Activated CD4-positive, alpha-beta T cell treated with anti-CD3 and anti-CD28 coated beads, Interleukin-2, amount 50 U/mL, for 24 hours (primary cell): ENCODE data around the gene RDH13.
"Not testable (repeated sequence)": the region's sequence is repeated elsewhere in the genome, so short reads cannot be mapped to it uniquely, and the experiment has no call there.

Experiments
- DNase-seq, 2 donors: peaks; one replicate each; pipeline ENCODE4 v3.0.0-alpha.2; 2020; ENCODE audit warnings: low read depth in 1 of 2, low spot score in 1 of 2

Gene RDH13

DNA sequence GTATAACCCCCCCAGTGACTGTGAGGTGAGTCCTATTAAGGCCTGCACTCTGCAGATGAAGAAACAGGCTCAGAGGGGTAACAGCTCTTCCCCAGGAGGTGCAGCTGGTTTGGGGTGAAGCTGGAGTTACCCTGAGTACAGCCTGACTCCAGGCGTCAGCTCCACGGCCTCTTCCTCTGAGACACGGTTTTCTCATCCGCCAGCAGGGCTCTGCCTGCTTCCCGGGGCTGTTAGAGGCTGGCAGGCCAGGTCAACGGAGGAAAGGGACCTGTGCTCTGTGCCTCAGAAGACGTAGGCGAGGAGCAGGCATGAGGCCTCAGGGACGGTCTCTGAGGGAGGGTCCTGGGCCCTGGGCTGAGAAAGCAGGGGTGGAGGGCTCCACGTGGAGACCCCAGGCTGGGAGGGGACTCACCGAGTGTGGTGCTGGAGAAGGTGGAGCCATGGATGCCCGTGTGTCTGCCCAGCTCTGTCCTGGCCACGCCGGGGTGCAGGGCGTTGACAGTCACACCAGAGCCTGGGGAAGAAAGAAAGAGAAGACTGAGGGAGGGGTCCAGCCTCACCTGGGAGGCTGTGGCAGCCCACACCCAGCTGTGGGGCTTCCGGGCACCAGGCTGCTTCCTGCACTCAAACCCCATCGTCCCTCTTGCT lies 15.8 kb downstream of the RDH13 start:
- DNase-seq: no peak

DNA sequence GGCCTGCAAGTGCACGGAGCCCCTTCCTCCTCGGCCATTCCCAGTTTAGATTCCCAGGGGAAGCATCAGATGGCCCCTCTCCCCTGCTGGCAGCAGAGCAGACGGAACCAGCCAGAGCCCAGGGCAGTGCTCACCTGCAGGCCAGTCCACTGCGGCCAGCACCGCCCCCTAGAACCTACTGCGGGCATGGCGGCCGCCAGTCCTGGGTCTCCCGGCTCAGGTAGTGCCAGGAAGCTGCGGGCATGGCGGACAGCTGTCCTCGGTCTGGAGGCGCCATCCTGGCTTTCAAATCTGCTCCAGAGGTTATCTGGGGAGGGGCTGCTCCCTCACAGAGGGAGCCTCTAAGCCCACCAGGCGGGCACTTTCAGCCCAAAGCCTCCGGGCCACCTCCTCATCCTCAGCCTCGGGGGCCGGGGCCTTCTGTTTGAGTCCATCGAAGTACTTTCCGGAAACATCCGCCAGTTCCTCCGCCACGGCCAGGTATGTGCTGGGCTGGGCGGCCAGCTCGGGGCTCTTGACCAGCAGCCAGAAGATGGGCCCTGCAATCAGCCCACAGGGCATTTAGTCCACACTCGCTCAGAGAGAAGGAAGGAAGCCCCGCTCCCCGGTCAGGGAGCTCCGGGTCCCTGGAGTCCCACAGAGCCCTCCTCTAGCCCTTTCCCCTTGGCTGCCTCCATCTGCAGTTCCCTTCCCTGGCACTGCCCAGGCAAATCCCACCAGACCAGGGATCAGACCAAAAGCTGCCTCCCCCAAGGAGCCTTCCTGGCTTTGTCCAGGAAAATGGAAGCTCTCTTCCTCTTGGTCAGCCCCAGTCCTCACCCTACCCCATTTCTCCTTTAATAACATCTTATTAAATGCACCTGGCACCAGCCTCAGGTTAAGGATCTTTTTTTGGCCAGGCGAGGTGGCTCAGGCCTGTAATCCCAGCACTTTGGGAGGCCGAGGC lies 17.9 kb downstream of the RDH13 start:
- no peak for DNase-seq

DNA sequence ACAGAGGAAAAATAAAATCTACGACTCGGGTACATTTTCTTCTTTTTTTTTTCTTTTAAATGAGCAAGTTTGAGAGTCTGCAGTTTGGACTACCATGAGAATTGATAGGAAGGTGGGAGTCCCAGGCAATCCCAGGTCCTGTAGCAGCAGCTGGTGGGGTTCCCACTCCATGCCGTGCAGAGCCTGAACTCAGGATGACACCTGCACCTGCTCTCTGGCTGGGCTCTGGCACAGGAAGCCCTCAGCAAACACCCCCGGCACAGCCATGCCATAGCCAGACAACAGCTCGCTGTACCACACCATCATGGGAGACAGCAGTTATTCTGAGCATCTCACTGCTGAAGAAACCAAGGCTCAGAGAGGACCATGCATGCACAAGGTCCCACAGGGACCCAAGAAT lies 18.7 kb downstream of the RDH13 start:
- DNase-seq: no peak

GRCh38 chr19:55042688-55043087 lies 20.3 kb downstream of the RDH13 start:
- DNase-seq: no peak

- DNase-seq: no peak
Observed at GRCh38 chr19:55042344-55042678, 20.6 kb downstream of the RDH13 start.

DNA sequence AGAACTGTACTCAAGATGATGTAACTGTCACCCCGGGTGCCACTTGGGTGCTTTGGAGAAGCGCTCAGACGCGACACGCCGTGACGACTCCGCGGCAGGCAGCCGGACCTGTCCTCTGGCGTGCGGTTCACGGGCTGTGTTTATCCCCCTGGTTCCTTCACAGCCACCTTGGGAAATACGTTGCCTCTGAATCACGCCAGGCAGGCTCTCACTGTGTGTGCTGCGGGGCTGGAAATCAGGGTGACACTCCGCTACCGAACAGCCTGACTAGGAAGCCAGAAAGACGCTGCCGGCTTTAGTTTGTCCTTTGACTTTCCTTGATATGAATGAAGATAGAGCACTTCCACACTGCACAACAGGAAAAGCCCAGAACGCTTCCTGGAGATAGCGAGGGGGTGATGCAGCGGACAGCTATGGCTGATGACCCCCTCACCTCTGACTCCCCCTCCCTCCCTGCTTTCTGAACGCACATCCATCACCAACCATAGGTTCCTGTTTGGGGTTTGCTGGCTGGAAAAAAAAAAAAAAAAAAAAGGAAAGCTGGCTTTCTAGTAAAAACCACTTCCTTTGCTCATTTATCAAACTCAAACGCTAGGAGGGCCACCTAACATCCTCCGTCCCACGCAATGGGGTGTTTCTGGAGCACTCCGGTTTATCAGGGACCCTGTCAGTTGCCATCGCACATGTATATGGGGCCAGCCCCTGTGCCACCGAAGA lies 21.2 kb downstream of the RDH13 start:
- no peak for DNase-seq

GRCh38 chr19:55041244-55041626 lies 21.7 kb downstream of the RDH13 start:
- no peak for DNase-seq

- DNase-seq: not testable (repeated sequence)
Observed at GRCh38 chr19:55040654-55041053, 22.3 kb downstream of the RDH13 start.

DNA sequence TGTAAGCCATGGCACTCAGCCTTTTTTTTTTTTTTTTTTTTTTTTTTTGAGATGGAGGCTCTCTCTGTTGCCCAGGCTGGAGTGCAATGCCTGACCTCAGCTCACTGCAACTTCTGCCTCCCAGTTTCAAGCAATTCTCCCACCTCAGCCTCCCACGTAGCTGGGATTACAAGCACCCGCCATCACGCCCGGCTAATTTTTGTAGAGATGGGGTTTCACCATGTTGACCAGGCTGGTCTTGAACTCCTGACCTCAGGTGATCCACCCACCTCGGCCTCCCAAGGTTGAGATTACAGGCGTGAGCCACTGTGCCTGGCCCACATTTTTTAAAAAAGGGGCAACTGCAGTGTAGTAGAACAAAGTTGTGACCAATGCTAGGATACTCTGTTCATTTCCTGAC lies 25.3 kb downstream of the RDH13 start:
- DNase-seq: not testable (repeated sequence)

DNA sequence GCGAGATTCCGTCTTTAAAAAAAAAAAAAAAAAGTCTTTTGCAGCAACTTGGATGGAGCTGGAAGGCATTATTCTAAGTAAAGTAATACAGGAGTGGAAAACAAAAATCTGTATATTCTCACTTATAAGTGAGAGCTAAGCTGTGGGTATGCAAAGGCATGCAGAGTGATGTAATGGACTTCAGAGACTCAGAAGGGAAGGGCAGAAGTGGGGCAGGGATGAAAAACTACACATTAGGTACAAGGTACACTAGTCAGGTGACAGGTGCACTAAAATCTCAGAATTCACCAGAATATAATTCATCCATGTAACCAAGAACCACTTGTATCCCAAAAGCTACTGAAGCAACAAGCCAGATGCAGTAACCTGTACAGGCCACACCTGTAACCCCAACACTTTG lies 26.9 kb downstream of the RDH13 start:
- no peak for DNase-seq

DNA sequence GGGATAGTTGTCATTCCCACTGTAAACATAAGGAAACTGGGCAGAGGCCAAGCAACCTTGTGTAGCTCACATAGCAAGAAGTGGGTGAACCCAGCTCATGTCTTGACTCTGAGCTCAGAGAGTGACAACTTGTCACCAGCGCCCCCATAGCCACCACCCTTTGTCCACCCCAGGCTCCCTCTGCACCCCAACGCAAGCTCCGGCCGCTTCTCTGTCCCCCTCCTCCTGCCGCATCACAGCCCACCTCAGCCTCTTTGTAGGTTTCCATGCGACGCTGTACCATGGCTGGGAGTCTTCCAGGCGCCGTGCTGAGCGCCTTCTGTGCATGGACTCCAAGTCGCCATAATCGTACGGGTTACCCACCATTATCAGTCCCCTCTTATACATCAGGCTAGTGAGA lies 28.2 kb downstream of the RDH13 start:
- DNase-seq: no peak

GRCh38 chr19:55032976-55033643 lies 29.8 kb downstream of the RDH13 start:
- not testable (repeated sequence) for DNase-seq

DNA sequence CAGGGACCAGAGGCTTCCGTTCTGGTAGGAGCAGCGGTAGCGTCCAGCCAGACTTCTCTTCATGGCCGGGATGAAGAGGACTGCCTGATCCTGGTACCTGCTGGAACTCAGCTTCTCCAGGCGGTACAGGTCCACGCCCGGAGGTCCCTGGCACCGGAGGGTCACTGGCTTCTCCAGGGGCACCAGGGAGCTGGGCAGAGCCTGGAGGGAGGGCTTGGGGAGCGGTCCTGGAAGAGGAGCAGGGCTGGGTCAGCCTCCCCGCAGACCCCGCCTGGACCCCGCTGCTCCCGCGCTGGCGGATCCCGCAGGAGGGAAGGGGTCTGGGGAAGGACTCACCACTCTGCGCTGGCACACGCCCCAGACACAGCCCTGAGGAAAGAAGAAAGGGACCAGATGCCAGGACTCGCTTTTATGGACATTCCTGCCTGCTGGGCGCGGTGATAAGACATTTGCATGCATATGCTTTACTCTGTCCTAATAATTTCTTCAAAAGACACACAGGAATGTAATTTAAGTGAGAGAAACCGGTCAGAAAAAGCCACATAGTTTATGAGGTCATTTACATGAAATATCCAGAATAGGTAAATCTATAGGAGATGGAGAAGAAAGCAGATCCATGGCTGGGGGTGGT lies 30.7 kb downstream of the RDH13 start:
- DNase-seq: no peak

DNA sequence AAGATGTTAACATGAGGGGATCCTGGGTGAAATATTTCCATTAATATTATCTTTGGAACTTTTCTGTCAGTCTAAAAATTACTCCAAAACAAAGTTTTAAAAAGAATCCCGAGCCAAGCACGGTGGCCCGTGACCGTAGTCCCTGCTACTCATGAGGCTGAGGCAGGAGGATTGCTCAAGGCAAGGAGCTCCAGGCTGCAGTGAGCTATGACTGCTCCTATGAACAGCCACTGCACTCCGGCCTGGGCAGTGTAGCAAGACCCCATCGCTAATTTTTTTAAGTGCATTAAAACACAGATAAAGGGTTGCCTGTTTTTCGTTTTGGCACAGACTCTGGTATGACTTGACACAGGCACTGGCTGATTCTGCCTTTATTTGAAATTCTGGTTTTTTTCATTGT lies 31.8 kb downstream of the RDH13 start:
- DNase-seq: no peak

DNA sequence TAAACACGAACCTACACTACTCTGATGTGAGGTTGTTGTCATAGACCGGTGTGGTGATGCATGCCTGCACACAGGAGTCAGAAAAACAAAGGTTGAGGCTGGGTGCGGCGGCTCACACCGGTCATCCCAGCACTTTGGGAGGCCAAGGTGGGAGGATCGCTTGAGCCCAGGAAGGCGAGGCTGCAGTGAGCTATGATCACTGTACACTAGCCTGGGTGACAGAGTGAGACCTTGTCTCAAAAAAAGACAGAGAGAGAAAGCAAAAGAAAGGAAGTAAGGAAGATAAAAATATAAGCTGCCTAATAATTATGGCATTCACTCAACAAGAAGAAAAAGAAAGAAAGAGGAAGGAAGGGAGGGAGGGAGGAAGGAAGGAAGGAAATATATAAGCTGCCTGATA lies 34.2 kb downstream of the RDH13 start:
- DNase-seq: no peak

DNA sequence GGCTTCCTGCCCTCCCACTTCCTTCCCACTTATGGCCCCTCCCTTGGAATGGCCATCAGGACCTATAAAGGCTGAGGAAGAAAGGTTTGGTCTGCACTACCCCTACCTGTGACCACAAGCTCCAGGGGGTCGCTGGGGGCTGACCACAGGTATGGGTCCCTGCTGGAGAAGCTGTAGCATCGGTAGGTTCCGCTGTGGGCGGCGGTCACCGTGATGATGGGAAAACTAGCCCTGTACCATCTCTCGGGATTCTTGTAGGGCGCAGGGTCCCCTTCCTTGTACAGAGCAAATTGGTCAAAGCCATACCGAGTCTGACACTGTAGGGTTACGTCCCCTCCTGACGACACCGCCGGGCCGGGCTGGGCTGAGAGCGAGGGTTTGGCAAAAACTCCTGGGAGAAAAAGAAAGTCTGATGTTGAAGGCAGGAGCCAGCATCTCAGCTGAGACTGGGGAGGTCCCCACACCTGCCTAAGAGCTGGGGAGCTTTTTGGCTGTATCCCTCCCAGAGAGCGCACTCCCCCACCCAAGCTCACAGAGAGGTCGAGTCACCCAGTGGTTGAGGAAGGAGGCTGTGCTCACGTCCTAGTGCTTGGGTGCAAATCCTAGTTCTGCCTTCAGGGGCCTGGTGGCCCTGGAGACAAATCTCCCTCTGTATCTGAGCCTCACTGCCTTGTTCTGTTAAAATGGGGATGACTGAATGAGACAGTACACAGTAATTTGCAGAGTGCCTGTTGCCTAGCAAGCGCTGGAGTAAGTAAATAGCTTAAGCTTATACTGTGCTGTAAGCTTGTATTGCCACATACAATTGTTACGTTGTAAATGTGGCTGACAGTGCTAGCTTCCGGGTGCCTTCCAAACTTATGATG lies 35.2 kb downstream of the RDH13 start:
- DNase-seq: no peak

GRCh38 chr19:55027140-55027471 lies 35.8 kb downstream of the RDH13 start:
- DNase-seq: not testable (repeated sequence)

- no peak for DNase-seq
Observed at GRCh38 chr19:55024111-55024510, 38.8 kb downstream of the RDH13 start.

GRCh38 chr19:55020351-55020750 lies 42.6 kb downstream of the RDH13 start:
- not testable (repeated sequence) for DNase-seq

DNA sequence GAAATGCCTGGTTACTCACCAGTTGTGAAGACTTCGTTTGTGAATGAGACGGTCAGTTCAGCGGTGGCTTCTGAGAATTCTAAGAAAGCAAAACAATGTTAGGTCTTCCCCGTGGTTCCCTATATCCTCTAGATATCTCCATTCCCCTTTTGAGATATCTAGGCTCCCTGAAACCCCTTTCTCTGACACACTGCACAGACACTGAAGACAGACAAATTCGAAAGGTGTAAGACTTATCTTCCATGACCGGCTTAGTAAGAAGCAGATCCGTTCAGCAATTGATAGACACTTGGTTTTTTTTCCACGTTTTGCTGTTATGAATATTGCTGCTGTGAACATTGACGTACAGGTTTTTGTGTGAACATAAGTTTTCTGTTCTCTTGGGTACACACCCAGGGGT lies 44.3 kb downstream of the RDH13 start:
- no peak for DNase-seq
